ENCODE data around the gene TMEM201.
"Not testable (repeated sequence)": the region's sequence is repeated elsewhere in the genome, so short reads cannot be mapped to it uniquely, and the experiment has no call there.

Gene TMEM201, protein sequence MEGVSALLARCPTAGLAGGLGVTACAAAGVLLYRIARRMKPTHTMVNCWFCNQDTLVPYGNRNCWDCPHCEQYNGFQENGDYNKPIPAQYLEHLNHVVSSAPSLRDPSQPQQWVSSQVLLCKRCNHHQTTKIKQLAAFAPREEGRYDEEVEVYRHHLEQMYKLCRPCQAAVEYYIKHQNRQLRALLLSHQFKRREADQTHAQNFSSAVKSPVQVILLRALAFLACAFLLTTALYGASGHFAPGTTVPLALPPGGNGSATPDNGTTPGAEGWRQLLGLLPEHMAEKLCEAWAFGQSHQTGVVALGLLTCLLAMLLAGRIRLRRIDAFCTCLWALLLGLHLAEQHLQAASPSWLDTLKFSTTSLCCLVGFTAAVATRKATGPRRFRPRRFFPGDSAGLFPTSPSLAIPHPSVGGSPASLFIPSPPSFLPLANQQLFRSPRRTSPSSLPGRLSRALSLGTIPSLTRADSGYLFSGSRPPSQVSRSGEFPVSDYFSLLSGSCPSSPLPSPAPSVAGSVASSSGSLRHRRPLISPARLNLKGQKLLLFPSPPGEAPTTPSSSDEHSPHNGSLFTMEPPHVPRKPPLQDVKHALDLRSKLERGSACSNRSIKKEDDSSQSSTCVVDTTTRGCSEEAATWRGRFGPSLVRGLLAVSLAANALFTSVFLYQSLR

DNA sequence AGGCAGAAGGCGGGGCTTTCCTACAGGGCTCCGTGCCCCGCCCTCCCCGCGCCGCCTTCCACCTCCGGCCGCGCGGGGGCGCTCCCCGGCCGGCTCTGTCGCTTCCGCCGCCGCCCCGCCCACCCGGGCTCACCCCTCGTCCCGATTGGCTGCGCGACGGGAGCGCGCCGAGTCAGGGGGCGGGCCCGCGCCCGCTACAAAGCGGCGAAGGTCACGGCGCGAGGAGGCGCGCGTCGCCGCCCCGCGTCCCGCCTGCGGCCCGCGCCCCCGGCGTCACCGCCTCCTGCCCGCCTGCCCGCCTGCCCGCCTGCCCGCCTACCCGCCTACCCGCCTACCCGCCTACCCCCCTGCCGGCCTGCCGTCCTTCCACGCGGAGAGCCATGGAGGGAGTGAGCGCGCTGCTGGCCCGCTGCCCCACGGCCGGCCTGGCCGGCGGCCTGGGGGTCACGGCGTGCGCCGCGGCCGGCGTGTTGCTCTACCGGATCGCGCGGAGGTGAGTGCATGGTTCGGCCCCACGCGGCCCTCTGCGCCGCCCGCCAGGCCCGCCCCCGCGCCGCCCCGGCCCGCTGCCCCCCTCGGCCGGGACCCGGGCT is at the start of gene TMEM201:
Gene TMEM201, plus strand, starts transcription at position 361 of the 593 bp plus-strand sequence. Its CDS starts 20 bp downstream, at position 381.
- peak; percentile 96 for DNase-seq

DNA sequence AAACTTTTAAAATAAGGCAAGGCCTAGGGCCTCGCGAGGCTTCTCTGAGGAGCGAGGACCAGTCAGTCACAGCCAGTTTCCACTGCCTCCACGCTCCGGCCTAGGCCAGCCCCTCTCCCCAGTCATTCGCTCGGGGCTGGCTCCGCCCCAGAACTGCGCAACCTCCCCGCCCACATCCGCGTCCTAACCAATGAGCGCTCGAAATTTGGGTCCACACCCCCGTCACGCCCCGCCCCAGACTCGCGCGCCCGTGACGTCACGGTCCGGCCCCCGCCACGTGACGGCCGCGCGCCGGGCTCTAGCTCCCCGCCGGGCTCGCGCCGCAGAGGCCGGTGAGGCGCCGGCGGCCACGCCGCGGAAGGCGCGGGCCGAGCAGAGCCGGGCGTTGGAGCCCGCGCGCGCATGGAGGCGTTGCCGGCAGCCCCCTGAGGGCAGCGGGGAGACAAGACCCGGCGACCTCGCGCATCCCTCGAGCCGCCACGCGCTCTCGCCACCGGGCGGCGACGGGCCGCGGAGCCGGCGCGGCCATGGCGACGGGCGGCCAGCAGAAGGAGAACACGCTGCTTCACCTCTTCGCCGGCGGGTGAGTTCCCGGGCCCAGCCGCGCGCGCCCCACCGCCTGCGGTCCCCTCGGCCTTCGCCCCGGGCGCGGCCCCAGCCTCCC is 49.4 kb upstream of the TMEM201 start, which contains the start of gene SLC25A33:
Gene SLC25A33, plus strand, starts transcription at position 301 of the 664 bp plus-strand sequence. Its CDS starts 227 bp downstream, at position 528.
- DNase-seq = peak; percentile 97

DNA sequence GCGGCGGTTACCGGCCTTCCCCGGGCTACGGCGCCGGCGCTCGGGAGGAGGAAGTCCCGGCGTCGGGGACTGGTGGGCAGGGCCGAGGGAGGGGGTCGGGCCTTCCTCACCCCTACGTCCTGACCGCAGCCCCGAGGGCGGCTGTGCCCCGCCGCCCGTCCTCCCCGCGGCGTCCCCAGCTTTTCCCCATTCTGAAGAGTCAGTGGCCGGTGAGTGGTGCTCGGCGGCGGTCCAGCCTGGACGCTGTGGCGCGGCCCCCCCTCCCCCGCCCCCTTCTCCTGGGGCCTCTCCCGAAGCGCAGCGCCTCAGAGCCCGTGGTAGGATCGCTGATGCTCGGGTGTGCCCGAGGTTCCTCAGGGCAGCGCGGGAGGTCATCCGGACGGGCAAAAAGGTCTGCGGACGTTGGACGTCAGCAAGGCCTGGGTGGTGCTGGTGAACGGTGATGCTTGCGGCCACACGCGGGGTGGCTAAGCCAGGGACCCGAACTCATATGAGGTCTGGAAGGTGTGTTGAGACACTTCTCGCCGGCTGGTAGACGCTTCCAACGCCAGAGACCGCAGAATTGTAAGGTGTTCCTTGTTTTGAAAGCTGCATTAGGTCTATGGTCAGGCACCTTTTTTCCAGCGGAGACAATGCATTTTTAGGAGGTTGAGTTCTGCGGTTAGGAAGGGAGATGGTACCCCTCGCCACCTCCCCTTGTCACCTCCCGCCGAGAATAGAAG is 48.7 kb upstream of the TMEM201 start:
- peak; percentile 62 for DNase-seq

DNA sequence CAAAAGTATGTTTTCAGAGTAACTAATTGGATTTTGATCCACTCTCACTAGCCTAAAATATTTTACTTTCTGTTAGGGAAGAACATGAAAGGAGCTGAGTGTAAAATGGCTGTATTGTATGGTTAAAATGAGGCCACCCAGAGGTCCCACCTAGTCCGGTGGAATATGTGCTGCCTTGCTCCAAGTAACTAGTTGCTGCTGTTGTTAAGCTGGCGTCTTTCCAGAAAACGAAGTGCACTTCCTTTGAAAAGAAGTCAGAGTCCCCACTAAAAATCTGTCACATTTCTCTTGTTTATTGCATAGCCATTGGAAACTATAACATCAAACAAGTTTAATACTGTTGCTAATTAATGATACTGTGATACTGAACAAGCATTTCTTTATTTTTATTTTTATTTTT is 46.3 kb upstream of the TMEM201 start:
- DNase-seq = no peak

DNA sequence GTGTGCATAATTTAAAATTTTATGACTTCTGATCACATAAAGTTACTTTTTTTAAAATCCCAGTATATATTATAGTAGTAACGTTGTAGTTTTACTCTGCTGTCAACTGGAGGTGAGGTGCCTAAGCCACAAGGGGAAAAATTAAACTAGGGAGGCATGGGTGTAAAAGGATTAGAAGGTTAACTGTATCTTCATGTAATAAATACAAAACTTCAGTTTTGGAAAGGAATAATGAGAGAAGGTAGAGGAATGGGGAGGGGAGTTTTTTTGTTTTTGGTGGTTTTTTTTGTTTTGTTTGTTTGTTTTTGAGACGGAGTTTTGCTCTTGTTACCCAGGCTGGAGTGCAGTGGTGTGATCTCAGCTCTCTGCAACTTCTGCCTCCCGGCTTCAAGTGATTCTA is 43.8 kb upstream of the TMEM201 start:
- no peak for DNase-seq

DNA sequence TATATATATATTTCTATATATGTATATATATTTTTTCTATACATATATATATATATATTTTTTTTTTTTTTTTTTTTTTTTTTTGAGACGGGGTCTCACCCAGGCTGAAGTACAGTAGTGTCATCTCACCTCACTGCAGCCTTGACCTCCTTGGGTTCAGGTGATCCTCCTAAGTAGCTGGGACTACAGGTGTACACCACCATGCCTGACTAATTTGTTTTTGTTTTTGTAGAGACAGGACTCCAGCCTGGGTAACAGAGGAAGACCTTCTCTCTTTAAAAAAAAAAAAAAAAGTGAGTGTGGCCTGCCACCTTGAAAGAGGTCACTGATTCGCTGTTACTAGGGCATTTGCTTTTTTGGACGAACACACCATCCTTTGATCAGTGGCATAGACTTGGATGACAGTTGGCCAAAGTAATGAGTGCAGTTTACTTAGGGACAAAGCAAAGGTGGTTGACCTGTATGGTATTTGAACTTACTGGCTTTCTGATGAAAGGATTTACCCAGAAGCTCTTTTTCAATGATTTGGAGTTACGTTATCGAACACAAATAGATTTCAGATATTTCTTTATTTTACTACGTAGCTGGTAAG is 38.7 kb upstream of the TMEM201 start:
- DNase-seq = no peak

DNA sequence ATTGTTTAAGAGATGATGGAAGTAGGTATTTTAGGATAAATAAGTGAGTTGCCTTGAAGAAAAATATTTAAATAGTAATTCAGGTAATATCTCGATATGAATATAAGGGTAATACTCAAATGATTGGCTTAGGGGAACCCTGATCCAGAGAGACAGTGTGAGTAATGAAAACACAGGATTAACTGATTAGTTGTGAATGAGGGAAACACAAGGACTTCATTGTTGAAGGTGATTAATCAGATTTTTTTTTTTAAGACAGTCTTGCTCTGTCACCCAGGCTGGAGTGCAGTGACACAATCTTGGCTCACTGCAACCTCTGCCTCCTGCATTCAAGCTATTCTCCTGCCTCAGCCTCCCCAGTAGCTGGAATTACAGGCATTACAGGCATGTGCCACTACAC is 36.7 kb upstream of the TMEM201 start:
- DNase-seq = no peak

DNA sequence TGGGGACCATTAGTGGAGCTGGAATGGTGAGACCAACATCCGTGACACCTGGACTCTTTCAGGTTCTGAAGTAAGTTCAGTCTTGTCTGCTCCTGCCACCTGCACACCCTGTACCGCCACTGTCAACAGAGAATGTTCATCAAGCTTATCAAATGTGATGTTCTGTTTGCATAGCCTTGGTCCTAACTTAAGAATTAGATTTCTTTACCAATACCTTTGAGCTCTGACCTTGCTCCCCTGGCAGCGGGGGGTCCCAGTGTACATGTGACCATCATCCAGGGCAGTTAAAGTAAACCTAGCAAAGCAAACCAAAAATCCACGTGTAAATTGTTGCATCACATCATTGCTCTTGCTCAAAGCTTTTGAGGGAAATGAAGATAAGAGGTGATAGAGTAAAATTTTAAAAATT is 35.0 kb upstream of the TMEM201 start:
- DNase-seq = no peak

DNA sequence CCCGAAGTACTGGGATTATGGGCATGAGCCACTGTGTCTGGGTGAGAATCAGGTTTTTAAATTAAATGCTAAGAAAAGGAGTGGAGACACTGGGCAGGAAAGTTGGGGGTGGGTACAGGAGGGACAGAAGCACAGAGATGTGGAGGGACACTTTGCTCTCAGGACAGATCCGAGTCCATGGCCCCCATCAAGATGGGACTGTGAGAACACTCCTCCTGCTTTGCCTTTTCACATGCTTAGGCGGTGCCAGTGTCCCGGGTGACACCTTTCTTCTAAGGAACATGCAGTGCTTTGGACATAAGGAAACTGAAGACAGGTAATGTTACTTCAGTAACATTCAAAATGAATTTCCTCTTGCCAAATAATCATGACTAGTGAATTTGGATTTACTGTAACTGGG is 32.8 kb upstream of the TMEM201 start:
- DNase-seq = no peak

DNA sequence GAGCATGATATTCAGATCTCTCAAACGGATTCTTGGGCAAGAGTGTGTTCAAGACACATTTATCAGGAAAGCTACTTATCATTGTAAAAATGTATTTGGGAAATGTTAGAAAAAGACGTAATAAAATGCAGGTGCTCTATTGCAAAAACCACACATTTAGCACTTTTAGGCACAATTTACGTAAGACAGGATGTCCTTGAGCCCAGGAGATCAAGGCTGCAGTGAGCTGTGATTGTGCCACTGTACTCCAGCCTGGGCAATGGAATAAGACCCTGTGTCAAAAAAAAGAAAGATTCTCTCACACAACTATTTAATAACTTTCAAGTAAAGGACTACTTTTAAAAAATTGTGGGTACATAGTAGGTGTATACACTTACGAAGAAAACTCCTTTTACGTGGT is 31.1 kb upstream of the TMEM201 start:
- no peak for DNase-seq

DNA sequence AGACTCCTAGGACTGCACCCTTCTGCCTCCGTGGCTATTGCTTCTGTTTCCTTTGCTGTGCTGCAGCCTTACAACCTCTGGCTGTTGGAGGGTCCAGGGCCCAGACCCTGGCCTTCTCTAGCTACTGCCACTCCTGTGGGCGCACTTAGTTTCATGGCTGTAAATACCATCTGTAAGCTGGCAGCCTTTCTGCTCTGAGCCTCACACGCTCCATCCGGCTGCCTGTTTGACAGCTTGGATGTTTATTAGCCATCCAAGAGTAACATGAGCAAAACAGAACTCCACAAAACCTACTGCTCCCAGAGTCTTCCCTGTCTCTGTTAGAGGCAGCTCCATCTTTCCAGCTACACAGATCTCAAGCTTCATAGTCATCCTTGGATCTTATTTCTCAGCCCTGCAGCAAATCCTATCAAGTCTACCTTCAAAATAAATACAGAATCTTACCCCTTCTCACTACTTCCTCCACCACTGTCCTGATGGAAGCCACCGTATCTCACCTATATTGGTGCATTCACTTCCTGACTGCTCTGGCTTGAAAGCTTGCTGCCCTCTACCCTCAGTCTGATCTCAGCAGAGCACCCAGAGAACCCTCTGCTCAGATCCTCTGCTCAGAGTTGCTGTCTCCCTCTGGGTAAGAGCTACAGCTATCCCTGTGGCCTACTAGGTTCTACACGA is 30.3 kb upstream of the TMEM201 start:
- no peak for DNase-seq

DNA sequence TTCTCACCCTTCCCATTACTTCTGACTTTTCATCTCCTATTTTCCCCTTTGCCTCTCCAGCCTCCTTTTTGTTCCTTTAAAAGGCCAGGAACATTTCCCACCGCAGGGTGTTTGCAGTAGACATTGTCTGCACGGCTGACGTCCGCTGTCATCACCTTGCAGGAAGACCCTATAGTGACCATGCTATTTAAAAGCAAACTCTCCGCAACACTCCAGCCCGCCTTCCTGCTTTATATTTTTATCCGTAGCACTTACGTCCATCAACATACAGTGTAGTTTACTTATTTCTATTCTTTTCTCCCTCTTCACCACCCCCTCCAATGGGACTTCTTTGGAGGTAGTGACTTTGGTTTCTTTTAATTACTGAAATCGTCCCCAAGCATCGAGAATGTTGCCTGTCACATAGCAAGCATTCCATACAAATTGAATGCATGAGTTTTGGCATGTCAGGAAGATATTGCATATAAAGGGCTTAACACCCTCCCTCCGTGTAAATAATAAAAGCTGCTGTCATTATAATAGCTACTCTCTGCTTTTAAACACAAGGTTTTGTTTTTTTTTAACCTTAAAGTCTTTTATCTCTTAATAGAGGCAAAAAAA is 29.7 kb upstream of the TMEM201 start:
- no peak for DNase-seq

DNA sequence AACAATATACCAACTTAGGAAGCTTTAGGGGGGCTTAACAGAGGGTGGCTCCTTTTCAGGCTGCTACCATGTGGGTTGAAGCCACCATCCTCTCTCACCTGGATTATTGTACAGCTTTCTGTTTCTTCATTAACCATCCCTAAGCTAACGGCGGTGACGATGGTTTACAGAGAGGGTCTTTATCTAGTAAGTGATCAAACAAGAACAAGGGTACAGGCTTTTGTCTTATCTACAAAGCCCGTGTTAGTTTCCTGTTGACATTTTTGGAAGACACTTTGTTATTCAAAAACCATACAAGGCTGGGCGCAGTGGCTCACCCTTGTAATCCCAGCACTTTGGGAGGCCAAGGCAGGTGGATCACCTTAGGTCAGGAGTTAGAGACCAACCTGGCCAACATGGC is 29.0 kb upstream of the TMEM201 start:
- DNase-seq = peak; percentile 36

DNA sequence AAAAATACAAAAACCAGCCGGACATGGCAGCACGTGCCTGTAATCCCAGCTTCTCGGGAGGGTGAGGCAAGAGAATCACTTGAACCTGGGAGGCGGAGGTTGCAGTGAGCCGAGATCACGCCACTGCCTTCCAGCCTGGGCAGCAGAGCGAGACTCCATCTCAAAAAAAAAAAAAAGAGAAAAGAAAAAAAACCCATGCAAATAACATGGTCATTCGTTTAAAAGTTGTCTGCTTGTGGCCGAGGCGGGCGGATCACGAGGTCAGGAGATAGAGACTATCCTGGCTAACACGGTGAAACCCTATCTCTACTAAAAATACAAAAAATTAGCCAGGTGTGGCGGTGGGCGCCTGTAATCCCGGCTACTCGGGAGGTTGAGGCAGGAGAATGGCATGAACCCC is 28.6 kb upstream of the TMEM201 start:
- DNase-seq = not testable (repeated sequence)

DNA sequence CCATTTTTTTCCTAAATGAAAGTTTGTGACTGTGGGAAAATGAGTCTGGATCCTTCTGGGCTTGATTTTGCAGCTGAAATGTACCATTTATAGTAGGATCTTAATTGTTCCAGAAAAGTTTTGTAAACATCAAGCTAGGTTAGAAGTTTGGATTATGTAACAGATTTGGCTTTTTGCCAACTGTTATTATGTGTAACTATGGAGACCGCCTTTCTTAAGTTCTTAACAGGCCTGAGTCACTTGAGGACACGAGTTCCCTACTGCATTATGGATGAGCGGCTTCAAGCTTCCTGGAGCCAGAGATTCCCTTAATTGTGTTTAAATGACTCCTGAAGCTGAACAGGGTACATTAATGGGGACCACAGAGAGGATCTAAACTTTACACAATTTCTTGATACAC is 27.3 kb upstream of the TMEM201 start:
- DNase-seq = peak; percentile 23

DNA sequence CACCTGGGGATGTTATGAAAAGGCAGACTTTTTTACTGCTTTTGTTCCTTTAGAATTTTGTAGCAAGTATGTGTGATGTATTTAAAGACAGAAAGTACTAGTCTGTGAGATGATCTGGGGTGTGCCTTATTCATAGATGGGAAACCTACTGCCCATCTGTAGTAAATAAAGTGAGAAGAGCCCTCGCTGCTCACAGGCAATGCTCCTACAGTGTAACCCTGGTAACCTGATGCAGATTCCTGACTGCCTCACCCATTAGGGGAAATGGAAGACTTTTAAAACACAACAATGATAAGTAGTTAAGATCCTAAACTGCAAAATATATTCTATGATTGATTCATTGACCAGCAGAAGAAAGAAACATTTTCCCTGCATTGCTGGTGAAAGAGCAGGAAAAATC is 19.4 kb upstream of the TMEM201 start:
- DNase-seq = no peak

DNA sequence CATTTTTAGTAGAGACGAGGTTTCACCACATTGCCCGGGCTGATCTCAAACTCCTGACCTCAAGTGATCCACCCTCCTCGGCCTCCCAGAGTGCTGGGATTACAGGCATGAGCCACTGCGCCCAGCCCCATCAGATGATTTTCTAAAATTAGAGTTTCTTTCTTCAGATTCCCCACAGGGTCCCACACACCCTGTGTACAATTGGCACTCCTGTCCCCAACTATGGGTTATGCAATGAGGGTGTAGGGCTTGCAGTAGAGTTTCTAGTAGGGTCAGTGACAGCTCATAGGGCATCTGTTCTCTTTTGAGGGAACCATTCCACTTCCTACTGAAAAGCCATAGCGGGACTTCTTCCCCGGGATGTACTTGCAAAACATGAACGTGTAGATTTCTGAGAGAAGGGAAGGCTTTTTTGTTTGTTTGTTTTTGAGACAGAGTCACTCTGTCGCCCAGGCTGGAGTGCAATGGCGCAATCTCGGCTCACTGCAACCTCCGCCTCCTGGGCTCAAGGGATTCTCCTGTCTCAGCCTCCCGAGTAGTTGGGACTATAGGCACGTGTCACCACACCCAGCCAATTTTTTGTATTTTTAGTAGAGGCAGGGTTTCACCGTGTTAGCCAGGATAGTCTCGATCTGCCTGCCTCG is 17.7 kb upstream of the TMEM201 start:
- DNase-seq = not testable (repeated sequence)

DNA sequence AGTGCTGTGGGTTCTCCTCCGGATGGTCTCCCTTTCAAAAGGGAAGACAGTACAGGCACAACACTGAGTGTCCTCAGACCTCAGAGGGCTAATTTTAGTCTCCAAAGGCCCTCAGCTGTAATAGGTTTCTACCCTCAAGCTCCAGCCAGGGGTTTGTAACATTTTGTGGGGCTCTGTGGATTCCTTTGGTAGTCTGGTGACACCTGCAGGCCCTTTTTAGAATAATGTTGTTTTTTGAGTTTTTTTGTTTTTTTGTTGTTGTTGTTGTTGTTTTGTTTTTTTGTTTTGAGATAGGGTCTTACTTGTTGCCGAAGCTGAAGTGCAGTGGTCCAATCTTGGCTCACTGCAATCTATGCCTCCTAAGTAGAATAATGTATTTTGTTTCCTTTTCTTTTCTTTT is 15.0 kb upstream of the TMEM201 start:
- peak; percentile 28 for DNase-seq

DNA sequence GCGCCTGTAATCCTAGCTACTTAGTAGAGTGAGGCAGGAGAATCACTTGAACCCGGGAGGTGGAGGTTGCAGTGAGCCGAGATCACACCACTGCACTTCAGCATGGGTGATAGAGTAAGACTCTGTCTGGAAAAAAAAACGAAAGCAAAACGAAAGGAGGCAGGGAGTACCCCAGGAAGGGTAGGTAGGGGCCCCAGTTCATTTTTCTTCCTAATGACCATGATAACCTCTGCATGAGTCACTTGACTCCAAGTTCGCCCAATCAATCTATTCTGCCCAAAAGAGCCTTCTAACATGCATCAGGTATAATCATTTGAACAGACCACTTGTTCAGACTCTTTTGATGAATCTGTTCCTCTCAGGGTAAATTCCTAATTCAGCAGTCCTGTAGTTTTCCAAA is 13.2 kb upstream of the TMEM201 start:
- DNase-seq = no peak

DNA sequence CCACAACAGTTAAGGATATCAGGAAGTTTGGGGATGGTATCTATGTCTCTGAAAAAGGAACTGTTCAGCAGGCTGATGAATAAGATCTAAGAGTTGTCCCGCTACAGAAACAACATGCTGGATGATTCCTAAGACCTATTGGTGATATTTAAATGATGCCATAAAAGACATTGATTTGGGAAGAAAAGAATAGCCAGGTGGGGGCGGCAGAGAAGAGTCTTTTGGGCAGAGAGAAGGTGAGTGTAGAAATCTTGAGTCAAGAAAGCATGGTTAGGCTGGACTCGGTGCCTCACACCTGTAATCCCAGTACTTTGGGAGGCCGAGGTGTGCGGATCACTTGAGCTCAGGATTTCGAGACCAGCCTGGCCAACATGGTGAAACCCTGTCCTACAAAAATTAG is 11.8 kb upstream of the TMEM201 start:
- no peak for DNase-seq

DNA sequence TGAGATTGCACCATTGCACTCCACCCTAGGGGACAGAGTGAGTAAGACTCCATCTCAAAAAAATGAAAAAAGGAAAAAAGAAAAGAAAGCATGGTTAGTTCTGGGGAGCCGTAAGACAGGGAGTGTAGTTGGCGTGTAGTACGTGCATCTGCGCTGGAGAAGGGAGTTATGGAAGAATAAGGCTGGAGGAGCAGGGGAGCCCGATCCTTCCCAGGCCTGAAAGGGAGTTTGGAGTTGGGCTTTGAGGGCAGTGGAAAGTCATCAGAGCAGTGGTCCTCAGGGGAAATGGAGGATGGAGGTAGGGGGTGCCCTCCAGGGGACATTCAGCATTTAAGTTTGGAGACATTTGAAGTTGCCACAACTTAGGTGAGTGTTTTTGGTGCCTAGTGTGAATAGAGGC is 11.3 kb upstream of the TMEM201 start:
- no peak for DNase-seq

Measured in CD4-positive, alpha-beta T cell treated with Interleukin-10 for 1 hour (primary cell).